ENCODE measurements around the gene CRYAB.

GRCh38 chr11:111947143-111947542 is 35.6 kb upstream of the CRYAB start:
- TF ChIP-seq CREM (CRISPR knock-in tag; IDR thresholded peaks at IDR 0.05): no peak
- no peak for TF ChIP-seq CTCF (IDR thresholded peaks at IDR 0.05)
- no peak for TF ChIP-seq ELF4 (CRISPR knock-in tag; IDR thresholded peaks at IDR 0.05; ENCODE audit: low read depth)
- TF ChIP-seq HMGA2 (CRISPR knock-in tag; IDR thresholded peaks at IDR 0.05): no peak
- TF ChIP-seq ATF1 (CRISPR knock-in tag; IDR thresholded peaks at IDR 0.05): no peak
- TF ChIP-seq ZBTB43 (CRISPR knock-in tag; IDR thresholded peaks at IDR 0.05): no peak
- TF ChIP-seq, protein P1, sequence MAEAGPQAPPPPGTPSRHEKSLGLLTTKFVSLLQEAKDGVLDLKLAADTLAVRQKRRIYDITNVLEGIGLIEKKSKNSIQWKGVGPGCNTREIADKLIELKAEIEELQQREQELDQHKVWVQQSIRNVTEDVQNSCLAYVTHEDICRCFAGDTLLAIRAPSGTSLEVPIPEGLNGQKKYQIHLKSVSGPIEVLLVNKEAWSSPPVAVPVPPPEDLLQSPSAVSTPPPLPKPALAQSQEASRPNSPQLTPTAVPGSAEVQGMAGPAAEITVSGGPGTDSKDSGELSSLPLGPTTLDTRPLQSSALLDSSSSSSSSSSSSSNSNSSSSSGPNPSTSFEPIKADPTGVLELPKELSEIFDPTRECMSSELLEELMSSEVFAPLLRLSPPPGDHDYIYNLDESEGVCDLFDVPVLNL (CRISPR knock-in tag; IDR thresholded peaks at IDR 0.05; ENCODE audit: borderline replicate concordance, low read depth): no peak
- TF ChIP-seq, protein P2, sequence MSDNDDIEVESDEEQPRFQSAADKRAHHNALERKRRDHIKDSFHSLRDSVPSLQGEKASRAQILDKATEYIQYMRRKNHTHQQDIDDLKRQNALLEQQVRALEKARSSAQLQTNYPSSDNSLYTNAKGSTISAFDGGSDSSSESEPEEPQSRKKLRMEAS (CRISPR knock-in tag; IDR thresholded peaks at IDR 0.05): no peak
- TF ChIP-seq, protein P3, sequence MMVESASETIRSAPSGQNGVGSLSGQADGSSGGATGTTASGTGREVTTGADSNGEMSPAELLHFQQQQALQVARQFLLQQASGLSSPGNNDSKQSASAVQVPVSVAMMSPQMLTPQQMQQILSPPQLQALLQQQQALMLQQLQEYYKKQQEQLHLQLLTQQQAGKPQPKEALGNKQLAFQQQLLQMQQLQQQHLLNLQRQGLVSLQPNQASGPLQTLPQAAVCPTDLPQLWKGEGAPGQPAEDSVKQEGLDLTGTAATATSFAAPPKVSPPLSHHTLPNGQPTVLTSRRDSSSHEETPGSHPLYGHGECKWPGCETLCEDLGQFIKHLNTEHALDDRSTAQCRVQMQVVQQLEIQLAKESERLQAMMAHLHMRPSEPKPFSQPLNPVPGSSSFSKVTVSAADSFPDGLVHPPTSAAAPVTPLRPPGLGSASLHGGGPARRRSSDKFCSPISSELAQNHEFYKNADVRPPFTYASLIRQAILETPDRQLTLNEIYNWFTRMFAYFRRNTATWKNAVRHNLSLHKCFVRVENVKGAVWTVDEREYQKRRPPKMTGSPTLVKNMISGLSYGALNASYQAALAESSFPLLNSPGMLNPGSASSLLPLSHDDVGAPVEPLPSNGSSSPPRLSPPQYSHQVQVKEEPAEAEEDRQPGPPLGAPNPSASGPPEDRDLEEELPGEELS (CRISPR knock-in tag; IDR thresholded peaks at IDR 0.05): no peak

Data from WTC11 (cell line).